Urothelium cell line (cell line): ENCODE data around the gene PLA2G2F.
A peak's percentile ranks its signal among the peaks of the same experiment; 100 is the strongest.

Source experiments
- DNase-seq: peaks from one replicate; pipeline ENCODE4 v3.0.0; 2011; ENCODE audit warnings: low spot score, mixed read lengths
- FAIRE-seq: peaks from 2 replicates; lab custom pipeline; 2011; peaks lifted over from hg19 to GRCh38; lab: Jason Lieb, UNC

The PLA2G2F gene

DNA sequence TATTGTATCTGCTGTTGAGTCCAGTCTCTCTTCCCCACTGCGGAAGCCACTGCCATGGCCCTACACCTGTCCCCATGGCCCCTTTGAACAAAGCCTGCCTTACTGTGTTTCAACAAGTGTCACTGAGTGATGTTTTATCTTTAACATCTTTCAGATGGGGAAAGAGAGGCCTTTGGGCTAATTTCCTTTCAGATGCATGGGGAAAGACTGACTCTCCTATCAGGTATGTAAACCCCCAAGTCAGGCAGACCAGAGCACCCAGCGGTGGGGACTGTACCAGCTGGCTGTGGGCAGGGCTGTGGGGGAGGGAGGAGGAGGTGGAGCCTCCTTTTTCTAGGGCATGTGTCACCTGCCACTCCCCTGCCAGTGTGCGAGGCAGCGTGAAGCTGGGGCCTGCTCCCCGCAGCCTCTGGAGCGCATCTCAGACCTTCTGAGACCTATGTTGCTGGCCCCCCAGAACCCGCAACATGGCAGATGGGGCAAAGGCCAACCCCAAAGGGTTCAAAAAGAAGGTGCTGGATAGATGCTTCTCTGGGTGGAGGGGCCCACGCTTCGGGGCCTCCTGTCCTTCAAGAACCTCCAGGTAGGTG is at the start of gene PLA2G2F:
TSS of gene PLA2G2F (plus strand) at position 363 of the 590 bp plus-strand sequence. CDS start at position 468, 105 bp downstream.
- FAIRE-seq: no peak
- no peak for DNase-seq

DNA sequence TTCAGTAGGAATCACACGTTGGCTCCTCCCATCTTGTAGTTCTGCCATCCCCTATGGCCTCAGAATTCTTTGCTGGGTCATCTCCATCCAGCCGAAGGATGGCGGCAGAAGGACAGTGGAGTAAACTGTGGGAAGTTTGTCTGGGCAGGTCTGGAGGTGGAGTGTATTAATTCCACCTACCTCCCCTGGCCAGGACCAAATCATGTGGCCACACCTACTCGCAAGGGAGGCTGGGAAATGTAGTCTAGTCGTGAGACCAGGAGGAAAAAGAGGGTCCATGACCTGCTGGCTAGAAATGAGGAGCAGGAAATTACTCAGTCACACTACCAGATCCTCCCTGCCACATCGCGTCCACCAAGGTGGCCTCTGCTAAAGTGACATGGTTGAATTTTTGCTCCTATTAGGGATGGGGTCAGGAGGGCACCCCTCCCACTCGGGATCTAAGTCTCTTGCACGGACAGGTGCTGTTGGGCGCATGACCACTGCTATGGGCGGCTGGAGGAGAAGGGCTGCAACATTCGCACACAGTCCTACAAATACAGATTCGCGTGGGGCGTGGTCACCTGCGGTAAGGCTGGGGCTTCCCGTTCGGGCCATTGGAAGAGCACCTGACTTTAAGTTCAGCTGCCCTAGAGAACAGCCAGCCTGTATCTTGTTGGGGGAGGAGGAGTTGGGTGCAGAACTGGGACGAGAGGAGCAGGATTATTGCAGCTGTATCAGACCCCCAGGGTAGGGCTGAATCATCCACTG is 49.6 kb upstream of the PLA2G2F start:
- FAIRE-seq (no peak), DNase-seq (no peak)

DNA sequence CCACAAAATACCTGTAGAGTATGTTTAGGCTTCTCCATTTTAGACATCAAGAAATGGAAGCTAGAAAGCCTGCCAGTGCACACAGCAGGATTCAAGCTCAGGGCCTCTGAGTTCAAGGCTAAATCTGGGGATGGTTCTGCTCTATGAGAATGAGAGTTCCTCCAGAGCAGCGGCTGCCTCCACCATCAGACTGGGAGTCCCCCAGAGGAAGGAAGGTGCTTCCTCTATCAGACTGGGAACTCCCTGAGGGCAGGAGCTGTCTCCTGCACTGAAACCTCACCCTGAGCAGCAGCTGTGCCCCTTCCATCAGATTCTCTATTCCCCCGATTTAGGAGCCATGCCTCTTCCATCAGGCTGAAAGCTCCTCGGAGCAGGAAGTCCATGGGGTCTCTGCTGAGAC is 49.0 kb upstream of the PLA2G2F start:
- DNase-seq (no peak), FAIRE-seq (no peak)

DNA sequence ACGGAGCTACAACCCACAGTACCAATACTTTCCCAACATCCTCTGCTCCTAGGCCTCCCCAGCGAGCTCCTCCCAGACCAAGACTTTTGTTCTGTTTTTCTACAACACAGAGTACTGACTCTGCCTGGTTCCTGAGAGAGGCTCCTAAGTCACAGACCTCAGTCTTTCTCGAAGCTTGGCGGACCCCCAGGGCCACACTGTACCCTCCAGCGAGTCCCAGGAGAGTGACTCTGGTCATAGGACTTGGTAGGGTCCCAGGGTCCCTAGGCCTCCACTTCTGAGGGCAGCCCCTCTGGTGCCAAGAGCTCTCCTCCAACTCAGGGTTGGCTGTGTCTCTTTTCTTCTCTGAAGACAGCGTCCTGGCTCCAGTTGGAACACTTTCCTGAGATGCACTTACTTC is 48.5 kb upstream of the PLA2G2F start:
- no peak for FAIRE-seq
- no peak for DNase-seq

GRCh38 chr1:20093303-20093702 is 45.8 kb upstream of the PLA2G2F start:
- FAIRE-seq (no peak), DNase-seq (no peak)

DNA sequence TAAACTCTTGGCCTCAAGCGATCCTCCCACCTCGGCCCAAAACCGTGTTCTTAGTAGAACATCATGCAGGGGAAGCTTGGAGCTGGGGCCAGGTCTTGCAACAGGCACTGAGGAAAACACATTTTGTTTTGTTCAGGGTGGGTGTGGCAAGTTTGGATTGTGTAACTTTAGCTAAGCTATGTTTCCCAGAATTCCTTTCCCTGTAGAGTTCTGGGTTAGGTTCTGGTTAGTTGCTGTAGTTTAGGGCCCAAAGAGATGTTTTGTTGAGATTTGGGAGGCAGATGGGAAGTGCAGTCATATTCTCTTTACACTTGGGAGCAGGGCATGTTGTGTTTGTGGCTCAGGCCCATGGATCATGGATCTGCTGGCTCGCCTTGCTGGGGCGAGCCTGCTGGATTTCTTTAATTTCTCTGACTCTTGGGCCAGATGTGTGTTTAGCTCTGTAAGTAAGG is 45.2 kb upstream of the PLA2G2F start:
- DNase-seq: no peak
- FAIRE-seq: no peak

- DNase-seq (no peak), FAIRE-seq (no peak)
Measured at GRCh38 chr1:20095564-20096434, 43.3 kb upstream of the PLA2G2F start.

- no peak for FAIRE-seq
- DNase-seq: no peak
Measured at GRCh38 chr1:20096840-20097447, 42.2 kb upstream of the PLA2G2F start.

DNA sequence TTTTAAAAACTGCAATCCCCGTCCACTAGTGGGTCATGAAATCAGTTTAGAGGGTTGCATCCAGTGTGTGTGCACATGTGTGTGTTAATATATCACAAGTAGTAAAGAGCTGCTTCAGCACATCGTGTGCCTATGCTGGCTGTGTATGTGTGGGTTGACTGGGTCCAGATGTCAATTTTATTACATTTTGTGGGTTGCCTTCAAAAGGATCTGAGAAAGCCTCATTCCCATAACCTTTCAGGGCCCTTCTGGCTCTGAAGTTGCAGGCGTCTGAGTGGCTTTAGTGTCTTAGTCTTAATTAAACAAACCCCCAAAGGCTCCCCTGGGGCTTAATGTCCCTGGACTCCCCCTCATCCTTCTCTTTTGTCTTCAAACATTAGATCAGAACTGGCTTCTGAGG is 39.6 kb upstream of the PLA2G2F start:
- FAIRE-seq (no peak), DNase-seq (no peak)

DNA sequence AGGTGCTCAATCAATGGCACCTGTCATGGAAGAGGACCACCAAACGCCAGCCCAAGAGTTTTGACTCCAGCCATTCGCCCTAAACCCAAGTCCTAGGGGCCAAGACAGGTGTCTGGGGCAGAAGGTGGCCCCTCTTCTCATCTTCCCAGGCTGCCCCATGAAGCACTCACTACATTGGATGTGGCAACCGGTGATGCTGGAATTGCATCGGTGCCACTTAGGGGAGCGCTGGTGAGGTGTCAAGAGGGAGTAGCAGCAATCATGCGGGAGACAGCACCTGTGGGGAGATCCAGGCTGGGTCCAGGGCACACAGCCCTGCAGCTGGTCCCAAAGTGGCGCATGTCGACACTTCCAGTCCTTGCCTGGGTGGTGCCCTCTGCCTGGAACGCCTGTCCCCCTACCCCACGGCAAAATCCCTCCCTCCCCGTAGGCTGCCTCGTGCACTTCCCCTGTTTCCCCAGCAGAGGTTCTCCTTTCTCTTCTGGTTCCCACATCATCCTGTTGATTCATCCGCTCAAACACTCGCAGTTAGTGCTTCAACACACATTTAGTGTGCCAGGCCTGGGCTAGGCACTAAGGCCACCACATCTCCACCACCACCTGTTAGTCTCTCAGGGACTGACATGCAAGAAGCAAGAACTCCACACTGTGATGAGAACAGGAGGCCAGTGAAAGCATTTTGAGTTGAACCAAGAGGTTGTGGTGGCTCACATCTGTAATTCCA is 38.3 kb upstream of the PLA2G2F start:
- FAIRE-seq (peak; percentile 23), DNase-seq (peak; percentile 75)

DNA sequence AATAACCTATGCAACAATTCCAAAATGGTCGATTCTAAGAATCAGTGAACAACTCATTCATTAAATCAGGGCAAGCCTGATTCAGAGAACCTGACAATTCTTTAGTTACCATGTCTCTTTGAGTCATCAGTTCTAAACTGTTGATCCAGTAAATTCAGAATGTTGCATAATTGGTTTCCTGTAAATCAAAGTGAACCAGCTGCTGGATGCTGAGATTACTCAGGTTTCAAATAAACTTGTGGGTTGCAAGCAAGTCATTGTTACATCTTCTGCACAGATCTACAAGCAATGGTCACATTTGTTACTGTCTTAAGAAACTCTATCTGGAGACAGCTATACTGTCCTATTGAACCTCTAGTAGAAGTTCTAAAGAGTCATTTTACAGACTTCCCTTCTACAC is 36.2 kb upstream of the PLA2G2F start:
- FAIRE-seq: no peak
- DNase-seq: no peak

GRCh38 chr1:20105856-20106255 is 33.3 kb upstream of the PLA2G2F start:
- DNase-seq (no peak), FAIRE-seq (no peak)

DNA sequence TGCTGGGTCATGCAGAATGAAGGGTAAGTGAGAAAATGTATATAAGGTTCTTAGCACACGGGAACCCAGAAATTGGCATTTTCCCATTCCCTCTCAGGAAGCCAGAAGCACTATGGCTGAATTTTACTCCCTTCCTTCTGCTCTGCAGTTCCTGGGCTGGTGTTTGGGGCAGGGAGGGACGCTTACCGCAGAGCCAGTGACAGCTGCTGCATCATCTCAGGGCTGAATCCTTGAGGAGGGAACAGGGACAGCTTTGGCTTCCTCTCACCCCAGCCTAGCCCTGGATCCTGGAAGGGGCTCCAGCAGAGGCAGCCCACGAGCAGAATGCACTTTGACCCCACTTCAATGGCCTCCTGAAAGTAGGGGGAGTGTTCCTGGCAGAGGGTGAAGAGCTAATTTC is 31.8 kb upstream of the PLA2G2F start:
- FAIRE-seq (no peak), DNase-seq (no peak)

DNA sequence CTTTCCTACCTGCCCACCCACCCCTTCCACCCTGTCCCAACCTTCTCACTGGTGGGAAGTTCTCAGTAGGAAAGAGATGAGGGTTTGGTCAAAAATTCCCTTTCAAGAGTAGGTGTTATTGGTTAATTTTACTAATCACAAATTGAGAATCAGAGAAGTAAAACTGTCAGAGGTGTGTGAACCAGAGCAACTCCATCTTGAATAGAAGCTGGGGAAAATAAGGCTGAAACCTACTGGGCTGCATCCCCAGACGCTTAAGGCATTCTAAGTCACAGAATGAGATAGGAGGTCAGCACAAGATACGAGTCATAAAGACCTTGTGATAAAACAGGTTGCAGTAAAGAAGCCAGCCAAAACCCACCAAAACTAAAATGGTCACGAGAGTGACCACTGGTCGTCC is 31.3 kb upstream of the PLA2G2F start:
- no peak for FAIRE-seq
- no peak for DNase-seq

DNA sequence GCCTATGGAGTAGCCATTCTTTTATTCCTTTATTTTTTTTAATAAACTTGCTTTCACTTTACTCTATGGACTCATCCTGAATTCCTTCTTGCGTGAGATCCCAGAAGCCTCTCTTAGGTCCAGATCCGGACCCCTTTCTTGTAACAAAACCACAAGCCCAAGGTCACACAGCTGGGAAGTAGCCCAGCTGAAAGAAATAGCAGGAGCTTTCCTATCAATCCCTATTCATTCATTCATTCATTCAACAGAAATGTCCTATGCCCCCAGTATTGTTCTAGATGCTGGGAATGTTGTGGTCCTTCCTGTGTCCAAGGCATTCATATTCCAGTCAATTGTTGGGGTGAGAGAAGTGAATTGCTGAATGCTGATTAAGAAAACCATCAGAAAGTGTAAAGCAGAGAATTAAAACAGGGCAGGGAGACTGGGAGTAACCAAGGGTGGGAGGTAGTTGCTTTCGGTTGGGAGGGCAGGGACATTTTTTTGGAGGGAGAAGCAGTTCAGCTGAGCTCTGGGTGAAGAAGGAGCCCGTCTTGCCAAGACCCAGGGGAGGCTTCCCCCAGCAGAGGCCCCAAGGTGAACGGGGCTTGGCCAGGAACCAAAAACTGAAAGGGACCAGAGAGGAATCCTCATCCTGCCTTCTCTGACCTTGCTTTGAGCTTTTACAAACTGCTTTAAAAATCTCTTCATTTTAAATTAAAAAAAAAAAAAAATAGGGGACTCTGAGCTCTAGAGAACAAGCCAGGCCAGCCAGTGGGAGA is 30.6 kb upstream of the PLA2G2F start:
- FAIRE-seq (no peak), DNase-seq (no peak)

DNA sequence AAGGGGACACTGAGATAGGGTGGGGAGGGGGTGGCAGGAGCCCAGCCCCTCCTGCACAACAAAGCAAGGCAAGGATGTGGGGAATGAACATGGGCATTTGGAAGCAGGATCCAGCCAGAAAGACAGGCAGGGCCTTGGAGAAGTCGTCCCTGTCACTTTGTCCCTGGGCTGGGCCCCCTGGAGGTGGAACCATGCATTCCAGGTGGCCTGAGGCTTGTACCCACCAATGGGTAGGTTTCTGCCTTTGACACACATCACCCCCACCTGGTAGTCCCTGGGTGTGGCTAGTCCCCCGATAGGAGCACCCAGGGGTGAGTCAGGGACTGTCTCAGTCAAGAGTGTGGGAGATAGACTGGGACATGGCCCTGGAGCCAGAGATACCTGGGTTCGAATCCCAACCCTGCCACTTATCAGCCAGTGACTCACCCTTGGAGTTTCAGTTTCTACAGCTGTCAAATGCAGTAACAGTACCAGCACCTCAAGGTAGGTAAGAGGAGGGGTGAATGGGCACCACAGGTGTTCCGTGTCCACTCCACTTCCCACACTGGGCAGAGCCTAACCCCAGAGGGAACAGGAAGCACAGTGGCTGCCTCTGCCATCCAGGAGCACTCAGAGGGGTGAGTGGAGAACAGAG is 29.8 kb upstream of the PLA2G2F start:
- DNase-seq (no peak), FAIRE-seq (no peak)

DNA sequence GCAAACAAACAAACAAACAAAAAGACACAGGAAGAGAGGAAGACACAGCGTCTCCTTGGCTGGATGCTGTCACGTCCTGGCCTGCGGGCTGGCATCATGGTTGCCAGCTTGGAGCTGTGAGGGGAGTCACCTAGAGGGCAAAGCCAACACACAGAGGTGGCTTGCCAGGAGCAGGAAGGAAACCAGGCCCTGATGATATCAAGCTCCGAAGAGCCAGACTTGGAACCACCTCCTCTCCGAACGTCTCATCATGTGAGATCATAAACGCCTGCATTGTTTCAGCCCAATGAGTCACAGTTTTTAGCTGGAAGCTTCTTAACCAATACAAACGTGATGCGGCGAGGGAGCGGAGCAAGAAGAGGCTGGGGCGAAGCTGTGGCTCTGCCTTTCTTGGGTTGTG is 28.4 kb upstream of the PLA2G2F start:
- FAIRE-seq: peak; percentile 62
- DNase-seq: peak; percentile 83

DNA sequence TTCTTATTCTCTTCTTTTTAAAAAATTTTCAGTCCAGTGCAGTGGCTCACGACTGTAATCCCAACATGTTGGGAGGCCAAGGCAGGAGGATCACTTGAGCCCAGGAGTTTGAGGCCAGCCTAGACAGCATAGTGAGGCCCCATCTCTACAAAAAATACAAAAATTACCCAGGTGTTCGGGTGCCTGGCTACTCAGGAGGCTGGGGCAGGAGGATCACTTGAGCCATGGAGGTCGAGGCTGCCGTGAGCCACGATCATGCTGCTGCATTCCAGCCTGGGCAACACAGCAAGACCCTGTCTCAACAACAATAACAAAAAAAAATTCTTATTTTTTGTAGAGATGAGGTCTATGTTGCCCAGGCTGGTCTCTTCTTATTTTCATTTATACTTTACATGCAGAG is 27.7 kb upstream of the PLA2G2F start:
- FAIRE-seq (no peak), DNase-seq (no peak)

DNA sequence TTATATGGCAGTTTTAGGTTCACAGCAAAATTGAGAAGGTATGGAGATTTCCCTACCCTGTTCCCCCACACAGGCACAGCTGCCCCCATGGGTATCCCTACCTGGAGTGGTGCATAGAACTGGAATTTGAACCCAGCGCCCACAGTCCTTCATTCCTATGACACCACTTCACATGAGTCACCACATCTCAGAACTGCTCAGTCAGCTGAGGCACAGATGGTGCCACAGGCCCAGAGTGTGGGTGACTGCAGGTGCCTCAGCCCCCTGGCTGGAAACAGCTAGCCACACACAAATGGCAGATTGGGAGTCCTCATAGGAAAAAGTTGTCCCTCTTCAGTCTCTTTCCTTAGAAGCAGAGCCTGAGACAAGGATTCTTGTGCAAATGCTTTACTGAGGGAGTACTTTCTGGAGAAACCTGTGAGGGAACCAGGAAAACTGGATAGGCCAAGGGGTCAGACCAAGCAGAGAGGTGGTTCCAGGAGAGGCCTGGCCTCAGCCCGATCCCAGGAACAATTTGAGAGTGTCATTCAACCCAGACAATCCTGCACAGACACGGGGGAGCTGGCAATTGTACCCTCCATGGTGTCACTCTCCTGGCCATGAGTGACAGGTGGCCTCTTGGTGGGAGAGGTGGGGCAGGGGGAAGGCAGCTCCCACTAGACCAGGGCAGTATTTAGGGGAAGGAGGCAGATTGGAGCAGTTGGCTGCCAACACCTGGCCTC is 26.7 kb upstream of the PLA2G2F start:
- FAIRE-seq: no peak
- peak; percentile 52 for DNase-seq
